GM21786 (cell line): ENCODE data around the gene EOLA2.
"Not testable (repeated sequence)": the region's sequence is repeated elsewhere in the genome, so short reads cannot be mapped to it uniquely, and the experiment has no call there.

Experiments
- ATAC-seq: cut with Tn5 transposase; IDR thresholded peaks from one replicate; pipeline ENCODE4 v1.9.1; 2021; ENCODE audit not compliant: unreplicated experiment

The EOLA2 gene

DNA sequence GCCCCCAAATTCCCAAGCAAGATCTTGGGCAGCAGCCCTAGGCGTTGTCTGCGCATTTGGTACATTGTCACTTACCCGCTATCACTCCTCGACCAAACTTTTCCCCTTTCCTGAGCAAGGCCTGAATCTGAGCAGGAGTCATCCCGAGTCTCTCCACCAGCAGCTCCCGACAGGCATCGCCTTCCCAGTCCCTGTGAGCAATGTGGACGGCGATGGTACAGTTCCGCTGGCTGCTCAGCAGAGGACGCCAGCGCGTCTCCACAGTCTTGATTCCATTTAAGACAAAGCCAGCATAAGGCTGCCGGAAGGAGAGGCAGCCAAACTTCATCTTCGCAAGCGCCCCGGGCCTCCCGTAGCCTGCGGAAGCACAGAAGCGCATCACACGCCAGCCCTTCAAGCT, 4.7 kb downstream of the EOLA2 start:
- not testable (repeated sequence) for ATAC-seq

DNA sequence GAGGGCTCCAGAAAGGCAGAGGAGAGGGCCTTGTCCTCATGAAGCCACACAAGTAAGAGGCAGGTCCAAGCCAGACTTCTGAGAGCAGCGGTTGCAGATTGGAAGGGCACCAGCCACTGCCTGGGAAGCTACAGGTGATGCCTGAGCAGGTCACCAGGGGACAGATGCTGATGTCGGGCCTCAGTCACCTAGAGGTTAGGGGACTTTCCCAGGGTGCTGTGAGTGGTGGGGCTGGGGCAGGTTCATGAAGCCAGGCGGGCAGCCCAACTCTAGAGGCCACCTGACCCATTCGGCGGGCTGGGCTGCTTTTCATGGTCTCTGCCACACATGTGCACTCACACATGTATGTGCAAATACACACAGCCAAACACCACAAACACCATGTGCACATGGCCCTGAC, 5.3 kb downstream of the EOLA2 start:
- not testable (repeated sequence) for ATAC-seq

DNA sequence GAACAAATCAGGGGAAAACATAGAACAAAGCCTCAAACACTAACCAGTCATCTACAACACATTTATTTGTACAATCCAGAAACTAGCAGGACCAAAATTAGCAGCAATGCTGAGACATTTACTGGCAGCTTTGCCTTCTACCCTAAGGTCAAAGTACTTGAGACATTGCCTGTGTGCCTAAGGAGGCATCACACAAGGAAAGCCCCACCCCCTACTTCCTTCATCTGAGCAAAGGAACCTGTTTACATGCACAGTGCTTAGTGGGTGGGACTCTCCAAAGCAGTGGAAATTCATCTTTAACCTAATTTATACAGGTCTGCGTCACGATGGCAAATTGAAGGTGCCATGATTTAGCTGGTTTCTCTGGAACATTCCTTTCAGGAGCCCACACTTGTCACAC, 6.1 kb downstream of the EOLA2 start:
- not testable (repeated sequence) for ATAC-seq

DNA sequence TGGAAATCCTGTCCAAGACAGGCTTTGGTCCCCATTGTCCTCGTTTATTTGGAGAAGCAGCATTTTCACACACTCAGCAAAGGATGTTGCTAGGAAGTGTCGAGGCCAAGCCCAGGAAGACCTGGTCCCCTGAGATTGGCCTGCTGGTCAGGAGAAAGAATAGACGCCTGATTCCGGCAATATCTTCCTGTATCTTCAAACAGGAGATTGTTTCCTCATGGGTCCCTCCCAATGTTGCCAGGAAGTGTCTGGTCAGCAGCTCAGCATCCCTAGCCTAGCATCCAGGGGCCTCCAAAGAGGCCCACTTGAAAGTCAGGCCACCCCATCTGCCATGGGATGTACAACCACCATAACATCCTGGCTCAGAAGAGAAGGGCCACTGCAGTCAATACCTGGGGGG, 6.9 kb downstream of the EOLA2 start:
- ATAC-seq = not testable (repeated sequence)

DNA sequence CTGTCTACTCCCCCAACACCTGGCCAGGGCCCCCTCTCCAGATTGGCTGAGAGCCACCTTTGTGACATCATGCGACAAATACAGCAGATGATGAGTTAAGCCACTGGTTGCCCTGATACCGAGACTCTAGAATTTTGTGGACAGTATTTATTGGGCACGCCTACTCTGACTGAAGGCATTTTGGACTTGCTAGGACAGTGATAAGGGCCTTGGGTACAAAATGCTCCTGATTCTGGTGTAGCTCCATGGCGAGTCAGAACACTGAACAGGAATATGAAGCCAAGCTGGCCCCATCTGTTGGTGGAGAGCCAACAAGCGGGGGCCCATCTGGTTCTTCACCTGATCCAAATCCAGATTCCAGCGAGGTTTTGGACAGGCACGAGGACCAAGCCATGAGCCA, 8.9 kb downstream of the EOLA2 start, which contains the start of gene HSFX4:
HSFX4 (plus strand) TSS at position 174 of the 400 bp plus-strand sequence; CDS start at position 246, 72 bp downstream.
- not testable (repeated sequence) for ATAC-seq

DNA sequence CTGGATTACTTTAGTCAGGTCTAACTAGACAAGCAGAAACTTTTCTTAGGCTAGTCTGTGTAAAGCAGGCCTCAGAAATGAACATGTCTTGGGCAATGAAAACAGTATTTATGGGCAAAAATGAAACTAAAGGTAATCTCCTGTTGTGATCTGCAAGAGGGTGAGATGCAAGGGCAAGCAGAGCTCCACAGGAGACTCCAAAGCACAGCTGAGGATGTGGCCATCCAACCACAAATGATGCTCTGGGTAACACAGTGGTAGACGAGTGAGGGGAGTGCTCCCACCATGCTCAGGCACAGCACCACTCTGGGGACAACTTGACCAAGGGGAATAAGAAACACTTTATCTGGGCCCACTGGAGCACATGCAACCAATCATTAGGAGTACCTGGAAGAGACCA, 9.7 kb downstream of the EOLA2 start:
- ATAC-seq = not testable (repeated sequence)

DNA sequence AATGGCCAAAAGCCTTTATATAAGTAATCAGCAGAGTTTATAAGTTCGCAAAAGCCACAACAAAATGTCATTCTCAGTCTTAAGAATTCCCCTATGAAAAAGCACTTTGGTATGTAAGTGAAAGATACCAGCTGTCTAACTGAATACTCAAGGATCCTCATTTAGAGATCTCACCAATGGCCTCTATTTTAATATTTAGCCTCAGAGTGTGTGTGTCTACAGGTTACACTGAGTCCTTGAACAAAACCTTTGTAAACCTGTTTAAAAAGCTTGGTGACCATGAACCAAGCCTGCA, 10.4 kb downstream of the EOLA2 start:
- ATAC-seq = not testable (repeated sequence)

DNA sequence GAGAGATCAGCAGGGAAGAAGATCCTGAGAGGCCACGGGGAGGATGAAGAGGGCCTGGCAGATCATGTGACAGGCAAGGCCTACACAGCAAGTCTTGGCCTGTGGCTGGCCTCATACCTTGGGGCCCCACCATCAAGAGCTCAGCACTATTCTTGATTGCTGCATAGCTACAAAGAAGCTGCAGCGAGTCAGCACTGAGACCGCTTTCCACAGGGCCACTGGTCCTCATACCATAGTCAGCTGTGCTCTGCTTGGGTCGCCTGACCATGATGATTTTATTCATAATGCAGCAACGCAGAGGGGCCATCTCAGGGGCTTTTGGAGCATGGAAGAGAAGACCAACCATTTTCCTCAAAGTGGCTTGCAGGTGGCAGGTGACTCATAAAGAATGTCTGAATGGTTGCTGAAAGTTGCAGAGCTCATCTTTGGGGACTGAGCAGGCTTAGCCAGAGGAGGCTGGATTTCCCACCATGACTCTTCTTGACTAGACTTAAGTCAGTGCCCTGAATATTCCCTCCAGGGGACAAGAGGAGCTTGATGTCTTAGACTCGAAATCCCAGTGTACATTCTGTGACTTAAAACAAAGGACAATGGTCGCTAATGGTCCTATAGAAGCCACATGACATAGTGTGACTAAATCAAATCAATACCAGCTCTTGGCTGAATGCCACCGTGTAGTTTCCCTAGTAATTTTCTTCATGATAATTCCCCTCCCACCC, 10.9 kb downstream of the EOLA2 start:
- peak; percentile 47 for ATAC-seq

DNA sequence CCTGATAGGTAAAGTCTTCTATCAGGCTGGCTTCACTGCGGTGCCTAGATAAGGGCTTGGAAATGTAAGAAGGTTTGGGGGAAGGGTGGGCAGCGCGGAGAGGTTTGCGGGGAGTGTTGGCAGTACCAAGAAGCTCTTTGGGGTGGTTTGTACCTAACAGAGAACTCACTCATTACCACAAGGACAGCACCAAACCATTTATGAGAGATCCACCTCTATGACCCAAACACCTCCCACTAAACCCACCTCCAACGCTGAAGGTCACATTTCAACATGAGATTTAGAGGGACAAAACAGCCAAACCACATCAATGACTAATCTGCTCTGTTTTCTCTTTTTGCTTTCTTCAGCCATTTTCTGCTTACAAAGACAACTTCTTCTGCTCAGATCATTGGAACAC, 13.9 kb downstream of the EOLA2 start:
- ATAC-seq = not testable (repeated sequence)

DNA sequence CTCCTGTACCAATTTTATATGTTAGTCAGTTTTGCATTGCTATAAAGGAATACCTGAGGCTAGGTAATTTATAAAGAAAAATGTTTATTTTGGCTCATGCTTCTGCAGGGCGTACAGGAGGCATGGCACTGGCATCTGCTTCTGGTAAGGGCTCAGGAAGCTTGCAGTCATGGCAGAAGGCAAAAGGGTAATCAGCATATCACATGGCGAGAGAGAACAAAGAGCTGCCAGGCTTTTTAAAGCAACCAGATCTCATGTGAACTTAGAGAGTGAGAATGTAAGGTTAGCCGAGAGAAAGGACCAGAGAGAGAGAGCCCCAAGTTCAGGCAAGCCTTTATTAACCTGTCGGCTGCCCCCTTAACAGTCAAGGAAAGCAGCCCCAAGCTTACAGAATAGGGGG, 14.5 kb downstream of the EOLA2 start:
- ATAC-seq = not testable (repeated sequence)

DNA sequence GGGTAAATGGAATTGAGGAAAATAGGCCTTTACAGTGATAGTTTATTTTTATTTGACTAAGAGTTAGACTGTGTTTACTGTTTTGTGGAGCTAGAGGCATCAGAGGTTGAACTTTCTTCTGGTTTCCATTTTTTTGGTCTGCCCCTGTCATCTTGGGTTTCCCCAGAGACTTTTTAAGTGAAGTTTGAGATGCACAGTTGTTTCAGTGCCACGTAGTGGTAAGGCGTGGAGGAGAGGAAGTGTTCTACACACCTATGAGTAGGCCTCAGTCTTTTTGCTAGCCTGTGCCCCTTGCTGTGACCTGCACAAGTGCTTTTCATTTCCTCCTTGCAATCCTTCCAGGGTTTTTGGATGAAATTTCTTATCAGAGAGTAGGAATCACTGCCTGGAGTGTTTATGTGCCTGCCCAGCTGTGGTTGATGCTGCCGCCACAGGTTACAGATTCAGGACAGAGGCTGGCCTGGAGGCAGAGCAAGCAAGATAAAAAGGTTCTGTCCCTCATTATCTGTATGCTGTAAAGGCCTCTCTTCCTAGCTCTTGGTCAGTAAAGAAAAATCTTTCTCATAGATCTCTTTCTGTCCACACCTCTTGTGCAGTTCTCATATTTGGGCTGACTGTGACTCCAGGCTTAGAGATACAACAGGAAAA, 21.4 kb downstream of the EOLA2 start:
- ATAC-seq = peak; percentile 89

DNA sequence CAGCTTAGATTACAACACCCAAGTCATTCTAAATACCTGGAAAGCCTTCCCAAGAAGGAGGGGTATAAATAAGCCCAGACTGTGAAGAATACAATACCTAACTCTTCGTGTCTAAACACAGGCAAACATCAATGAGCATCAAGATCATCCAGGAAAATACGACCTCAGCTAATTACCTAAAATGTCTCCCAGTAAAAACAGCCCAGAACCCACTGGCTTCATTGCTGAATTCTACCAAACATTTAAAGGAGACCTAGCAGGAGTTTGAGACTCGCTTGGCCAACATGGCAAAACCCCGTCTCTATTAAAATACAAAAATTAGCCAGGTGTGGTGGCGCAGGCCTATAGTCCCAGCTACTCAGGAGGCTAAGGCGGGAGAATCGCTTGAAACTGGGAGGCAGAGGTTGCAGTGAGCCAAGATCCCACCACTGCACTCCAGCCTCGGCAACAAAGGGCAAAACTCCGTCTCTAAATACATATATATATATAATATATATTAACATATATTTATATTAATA, 28.1 kb downstream of the EOLA2 start:
- ATAC-seq = no peak

DNA sequence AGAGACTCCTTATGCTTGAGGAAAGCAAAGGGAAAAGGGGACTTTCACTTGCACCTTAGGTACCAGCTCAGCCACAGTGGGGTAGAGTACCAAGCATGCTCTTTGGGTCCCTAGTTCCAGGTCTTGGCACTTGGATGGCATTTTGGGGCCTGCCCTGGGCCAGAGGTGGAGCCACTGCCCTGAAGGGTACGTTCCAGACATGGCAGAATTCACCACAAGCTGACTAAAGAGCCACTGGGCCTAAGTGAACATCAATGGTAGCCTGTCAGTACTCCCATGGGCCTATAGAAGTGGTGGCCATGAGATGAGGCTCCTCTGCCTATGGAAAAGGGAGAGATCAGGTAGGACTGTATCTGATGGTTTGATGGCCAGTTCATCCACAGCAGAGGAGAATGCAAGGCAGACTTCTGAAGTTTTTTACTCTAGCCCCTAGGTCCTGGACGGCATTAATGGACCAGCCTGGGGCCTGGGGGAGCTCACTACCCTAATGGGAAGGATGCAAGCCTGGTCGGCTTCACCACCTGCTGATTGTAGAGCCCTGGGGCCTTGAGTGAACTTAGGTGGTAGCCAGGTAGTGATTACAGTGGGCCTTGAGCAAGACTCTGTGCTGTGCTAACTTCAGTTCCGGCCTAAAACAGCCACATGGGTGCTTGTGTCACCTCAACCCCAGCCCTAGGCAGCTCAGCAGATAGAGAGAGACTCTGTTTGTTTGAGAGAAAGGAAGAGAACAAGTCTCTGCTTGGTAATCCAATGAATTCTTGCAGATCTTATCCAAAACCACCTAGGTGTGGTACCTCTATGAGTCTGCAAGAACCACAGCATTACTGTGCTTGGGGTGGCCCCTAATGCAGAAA, 28.7 kb downstream of the EOLA2 start:
- ATAC-seq = no peak

DNA sequence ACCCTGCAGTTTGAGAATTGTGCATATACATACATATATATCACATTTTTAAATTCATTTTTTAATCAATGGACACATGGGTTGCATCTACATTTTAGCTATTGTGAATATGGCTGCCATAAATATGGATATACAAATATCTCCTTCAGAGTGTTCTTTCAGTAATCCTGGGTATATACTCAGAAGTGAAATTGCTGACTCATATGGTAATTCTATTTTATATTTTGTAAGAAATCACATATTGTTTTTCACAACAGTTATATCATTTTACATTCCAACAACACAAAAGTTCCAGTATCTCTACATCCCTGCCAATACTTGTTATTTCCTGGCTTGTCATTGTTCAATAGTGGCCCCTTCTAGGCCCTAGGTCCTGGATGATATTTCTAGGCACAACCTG, 29.6 kb downstream of the EOLA2 start:
- no peak for ATAC-seq

DNA sequence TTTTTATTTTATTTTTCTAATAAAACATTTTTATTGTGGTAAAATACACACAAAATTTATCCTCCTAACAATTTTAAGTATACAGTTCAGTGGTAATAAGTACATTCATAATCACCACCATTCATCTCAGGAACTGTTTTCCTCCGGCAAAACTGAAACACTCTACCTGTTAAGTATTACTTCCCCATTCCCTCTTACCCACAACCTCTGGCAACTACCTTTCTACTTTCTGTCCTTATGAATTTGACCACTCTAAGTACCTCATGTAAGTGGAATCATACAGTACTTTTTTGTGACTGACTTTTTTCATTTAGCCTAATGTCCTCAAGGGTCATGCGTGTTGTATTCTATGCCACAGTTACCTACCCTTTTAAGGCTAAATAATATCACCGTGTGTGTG, 30.0 kb downstream of the EOLA2 start:
- ATAC-seq = peak; percentile 65

DNA sequence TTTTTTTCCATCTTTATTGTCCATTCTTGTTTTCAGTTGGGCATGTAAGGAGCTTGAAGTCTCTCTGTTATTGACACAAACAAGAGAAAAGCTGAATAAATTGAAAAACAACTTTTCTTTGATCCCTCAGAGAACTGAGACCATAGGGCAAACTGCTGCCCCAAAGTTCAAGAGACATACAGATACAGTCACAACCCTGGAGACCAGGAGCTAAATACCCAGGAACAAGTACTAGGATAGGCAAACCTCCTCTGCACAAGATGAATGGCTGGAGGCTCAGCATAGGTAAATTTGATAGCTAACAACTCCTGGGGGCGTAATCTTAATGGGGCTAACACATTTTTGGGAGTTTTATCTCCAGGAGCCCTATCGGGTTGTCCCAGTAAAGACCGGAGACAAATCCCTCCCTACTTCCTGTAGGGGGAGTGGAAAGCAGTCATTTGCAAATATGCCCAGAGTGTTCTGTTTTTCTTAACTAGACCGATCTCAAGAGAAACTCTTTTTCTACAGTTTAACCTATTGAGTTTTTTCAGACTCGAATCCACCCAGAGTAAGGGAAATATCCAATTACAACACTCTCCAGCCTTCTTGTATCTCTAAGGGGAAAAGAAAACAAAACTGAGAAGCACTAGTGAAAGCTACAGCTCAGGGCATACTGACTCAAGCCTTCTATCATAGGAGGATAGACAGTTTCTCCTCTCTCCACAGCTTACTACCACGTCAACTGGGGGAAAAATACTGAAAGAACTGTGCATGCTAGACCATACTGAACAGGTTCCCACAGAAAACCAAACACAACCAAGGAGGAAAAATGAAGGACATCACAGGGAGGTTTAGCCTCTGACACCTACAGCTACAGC, 34.2 kb downstream of the EOLA2 start:
- peak; percentile 72 for ATAC-seq

DNA sequence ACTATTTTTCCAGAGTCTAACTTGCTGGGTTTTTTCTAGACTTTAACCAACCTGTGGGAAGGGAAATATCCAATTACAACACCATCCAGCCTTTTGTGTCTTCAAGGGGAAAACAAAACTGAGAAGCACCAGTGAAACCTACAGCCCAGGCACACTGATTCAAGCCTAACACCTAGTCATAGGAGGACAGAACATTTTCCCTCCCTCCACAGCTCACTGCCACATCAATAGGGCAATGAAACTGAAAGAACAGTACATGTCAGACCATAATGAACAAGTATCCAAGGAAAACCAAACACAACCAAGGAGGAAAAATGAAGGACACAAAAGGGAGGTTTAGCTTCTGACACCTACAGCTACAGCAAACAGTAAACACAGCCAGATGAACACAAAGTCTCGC, 39.7 kb downstream of the EOLA2 start:
- ATAC-seq = no peak

DNA sequence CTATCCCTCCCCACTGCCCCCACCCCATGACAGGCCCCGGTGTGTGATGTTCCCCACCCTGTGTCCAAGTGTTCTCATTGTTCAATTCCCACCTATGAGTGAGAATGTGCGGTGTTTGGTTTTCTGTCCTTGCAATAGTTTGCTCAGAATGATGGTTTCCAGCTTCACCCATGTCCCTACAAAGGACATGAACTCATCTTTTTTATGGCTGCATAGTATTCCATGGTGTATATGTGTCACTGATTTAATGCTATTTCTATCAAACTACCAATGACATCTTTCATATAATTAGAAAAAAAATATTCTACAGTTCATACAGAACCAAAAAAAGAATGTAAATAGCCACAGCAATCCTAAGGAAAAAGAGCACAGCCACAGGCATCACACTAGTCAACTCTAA, 47.5 kb downstream of the EOLA2 start:
- ATAC-seq = not testable (repeated sequence)
